GM18907 (cell line): ENCODE results near the gene POLR3H.
"Not testable (repeated sequence)": the region's sequence is repeated elsewhere in the genome, so short reads cannot be mapped to it uniquely, and the experiment has no call there.

Experiments used
- ATAC-seq: cut with Tn5 transposase; IDR thresholded peaks from one replicate; pipeline ENCODE4 v1.9.1; 2021; ENCODE audit warnings: mild to moderate bottlenecking, moderate library complexity; ENCODE audit not compliant: unreplicated experiment

The POLR3H gene, protein sequence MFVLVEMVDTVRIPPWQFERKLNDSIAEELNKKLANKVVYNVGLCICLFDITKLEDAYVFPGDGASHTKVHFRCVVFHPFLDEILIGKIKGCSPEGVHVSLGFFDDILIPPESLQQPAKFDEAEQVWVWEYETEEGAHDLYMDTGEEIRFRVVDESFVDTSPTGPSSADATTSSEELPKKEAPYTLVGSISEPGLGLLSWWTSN

DNA sequence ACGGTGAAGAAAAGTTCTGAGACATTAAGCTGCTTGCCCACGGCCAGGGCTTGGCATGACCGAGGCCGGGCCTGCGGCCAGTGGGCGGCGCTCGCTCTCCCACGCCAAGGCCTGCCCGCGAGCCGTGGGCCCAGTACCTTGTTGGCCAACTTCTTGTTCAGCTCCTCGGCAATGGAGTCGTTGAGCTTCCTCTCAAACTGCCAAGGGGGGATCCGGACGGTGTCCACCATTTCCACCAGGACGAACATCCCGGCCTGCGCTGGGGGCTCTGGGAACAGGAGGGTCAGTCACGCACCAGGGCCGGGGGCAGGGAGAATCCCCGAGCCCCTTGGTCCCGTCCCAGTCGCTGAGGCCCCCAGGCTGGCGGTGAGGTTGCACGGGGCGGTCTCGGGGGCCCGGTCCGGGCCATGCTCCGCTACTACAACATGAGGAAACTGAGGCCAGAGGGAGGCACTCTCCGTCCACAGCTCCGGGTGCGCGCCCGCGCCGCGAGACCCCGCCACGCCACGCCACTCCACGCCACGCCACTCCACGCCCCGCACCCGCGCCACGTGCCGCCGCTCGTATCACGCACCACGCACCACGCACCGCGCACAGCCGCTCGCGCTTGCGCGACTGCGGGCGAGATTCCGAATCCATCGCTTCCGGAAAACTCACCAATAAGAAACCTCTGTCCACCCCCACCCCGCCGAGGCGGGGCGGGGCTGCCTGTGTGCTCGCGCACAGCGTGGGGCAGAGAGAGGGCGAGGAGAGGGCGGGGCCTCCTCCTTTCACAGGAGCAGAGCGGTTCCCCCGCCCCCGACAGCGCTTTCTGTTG, at the start of gene POLR3H:
Gene POLR3H, minus strand, starts transcription at position 617 of the 817 bp plus-strand sequence. Its CDS starts 369 bp downstream, at position 248.
- peak; percentile 86 for ATAC-seq

DNA sequence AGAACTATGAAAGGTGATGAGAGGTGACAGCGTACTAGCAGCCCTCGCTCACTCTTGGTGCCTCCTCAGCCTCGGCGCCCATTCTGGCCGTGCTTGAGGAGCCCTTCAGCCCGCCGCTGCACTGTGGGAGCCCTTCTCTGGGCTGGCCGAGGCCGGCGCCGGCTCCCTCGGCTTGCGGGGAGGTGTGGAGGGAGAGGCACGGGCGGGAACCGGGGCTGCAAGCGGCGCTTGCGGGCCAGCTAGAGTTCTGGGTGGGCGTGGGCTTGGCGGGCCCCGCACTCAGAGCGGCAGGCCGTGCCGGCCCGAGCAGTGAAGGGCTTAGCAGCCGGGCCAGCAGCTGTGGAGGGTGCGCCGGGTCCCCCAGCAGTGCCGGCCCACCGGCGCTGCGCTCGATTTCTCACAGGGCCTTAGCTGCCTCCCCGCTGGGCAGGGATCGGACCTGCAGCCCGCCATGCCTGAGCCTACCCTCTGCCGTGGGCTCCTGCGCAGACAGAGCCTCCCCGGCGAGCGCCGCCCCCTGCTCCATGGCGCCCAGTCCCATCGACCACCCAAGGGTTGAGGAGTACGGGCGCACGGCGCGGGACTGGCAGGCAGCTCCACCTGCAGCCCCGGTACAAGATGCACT, 49.2 kb upstream of the POLR3H start:
- not testable (repeated sequence) for ATAC-seq

DNA sequence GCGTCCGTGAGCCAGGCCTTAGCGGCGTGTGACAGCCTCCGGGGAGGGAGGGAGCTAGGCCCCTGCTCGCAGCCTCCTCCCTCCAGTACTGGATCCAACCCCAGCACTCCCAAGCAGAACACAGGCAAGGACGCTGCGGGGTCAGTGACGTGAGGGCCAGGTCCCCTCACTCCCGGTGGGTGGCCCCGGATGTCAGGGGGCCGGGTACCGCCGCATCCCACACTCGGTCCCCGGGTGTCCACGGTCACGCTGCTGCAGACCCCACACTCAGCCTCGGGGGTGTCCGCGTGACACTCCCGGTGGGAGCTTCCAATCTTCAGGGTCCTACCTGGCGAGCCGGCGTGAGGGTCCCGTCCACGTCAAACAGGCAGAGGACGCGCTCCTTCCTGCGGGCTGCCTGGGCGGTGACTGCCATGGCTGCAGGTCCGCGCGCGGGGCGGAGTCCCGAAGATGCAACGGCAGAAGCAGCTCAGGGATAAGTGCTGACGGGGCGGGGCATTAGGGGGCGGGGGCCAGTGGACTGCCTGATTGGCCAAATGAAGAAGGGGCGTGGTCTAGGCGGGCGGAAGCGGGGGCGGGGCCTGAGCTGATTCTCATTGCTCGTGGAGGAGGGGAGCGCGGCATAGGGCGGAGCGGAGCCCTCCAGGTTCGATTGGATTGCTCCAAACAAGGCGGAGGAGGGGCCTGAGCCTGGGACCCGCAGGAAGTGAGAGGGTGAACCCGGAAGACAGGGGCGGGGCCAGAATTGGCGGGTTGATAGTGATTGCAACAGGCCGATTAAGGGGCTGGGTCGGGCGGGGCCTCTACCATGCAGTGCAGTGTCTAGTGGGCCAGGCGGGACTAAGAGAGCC, 45.3 kb upstream of the POLR3H start, which contains the start of gene PMM1:
Gene PMM1, minus strand, starts transcription at position 450 of the 851 bp plus-strand sequence. Its CDS starts 35 bp downstream, at position 415.
- ATAC-seq = peak; percentile 88

DNA sequence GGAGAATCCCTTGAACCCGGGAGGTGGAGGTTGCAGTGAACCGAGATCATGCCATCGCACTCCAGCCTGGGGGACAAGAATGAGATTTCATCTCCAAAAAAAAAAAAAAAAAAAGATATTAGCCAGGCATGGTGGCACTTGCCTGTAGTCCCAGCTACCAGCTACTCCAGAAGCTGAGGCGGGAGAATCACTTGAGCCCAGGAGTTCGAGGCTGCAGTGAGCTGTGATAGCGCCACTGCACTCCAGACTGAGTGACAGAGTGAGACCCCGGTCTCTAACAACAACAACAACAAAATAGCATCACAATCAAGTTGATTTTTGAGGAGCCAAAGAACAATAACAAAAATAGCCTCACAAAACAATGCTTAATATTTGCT, 43.1 kb upstream of the POLR3H start:
- no peak for ATAC-seq

DNA sequence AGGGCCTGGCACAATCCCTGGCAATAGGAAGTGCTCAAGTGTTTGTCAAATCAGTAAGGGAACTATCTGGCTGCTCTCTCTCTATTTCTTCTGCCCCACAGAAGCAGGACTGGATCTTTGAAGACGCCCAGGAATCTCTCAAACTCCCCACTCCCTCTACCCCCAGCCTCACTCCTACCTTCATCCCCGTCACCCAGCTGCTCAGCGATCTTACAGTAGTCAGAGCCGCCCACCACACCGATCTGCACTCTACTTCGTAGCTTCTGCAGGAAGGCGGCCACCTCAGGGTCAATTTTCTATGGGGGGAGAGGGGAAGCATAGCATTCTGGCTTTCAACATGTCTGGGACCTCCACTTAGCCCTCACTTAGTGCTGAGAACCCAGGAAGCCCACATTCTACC, 41.6 kb upstream of the POLR3H start:
- ATAC-seq = no peak

DNA sequence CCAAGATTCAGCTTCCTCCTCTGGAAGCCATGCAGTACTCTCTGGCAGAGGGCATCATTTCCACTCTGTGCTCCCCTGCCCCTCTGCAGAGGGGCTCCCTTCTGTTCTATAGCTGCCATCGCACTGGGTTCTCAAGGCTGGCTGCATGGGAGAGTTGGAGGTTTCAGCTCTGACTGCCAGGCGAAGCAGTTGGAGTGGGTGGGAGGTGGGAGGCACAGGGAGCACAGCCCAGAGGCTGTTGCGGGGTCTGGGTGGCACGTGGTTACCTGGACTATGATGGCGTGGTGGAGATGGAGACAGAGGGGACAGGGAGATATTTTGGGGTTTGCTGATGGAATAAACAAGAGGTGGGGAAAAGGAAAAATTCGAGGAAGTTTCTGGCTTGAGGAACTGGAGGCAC, 40.6 kb upstream of the POLR3H start:
- no peak for ATAC-seq

DNA sequence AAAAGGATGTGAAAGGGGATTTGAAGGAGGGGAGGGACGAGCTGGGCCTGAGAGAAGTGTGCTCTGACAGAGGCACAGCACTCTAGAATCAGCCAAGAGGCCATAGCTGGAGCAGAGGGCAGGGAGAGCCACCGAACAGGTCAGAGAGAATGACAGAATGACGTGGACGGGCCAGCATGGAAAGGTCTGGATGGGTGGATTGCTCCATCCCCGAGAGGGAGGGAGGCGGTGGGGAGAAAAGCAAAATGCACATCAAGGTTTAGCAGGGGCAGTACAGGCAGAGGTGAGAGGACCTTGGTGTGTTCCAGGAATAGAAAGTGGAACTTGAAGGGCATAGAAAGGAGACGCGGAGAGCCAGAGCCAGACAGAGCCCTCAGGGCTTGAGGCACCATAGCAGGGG, 38.4 kb upstream of the POLR3H start:
- no peak for ATAC-seq

DNA sequence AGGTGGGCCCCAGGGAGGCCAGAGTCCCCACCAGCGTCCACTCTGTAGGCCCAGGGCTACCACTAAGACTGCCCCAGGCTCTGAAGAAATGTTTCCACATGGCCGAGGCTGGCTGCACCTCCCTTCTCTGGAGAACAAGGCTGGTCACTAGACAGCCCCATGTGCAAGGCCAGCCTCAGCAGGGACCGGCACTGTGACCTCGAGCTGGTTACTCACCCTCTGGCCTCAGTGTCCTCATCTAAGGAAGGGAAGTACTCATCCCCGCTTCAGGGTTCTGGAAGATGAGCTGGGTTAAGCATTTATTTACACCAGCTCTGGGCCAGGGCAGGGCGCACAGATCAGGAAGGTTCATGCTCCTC, 35.7 kb upstream of the POLR3H start:
- no peak for ATAC-seq

DNA sequence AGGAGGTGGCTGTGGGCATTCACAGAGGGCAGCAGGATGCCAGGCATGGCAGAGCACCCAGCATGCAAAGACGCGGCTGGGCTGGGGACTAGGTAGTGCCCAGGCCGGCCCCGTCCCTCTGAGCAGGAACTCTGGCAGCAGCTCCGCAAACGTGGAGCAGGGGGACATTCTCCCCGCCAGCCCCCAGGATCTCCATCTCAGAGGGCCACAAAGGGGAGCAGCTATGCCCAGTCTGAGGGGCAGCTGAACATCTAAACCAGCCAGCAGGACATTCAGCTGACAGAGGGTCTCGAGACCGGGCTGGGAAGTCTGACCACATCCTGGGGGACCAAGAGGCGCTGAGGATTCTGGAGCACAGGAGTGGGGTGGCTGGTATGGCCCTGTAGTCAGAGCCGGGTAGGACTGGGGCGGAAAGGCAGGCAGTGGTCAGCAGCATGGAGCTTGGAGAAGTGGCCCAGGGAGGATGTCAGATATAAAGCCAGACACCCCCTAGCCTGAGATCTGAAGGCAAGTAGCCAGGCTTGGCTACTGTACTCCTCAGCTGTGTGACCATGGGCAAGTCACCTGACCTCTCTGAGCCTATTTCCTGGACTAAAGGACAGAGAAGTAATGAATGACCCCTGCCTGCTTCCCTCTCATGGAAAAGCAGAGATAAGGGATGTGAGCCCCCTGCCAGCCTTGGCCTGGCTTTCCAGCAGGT, 35.2 kb upstream of the POLR3H start:
- ATAC-seq = no peak

DNA sequence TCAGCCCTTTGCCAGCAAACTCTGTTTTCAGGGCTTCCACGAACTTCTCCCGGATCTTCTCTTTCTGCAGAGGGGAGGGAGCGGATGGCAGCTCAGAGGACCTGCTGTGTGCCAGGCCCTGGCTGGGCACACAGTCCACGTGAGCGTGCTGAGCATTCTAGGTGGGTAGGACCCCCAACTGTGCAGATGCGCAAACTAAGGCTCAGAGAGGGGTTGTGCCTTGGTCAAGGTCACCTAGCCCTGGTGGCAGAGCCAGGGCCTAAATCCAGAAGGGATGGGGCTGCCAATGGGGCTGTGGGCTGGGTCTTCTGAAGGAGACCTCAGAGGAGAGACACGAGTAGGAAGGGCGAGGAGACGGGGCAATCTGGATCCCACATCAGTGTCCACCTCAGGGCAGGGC, 34.5 kb upstream of the POLR3H start:
- ATAC-seq = no peak

DNA sequence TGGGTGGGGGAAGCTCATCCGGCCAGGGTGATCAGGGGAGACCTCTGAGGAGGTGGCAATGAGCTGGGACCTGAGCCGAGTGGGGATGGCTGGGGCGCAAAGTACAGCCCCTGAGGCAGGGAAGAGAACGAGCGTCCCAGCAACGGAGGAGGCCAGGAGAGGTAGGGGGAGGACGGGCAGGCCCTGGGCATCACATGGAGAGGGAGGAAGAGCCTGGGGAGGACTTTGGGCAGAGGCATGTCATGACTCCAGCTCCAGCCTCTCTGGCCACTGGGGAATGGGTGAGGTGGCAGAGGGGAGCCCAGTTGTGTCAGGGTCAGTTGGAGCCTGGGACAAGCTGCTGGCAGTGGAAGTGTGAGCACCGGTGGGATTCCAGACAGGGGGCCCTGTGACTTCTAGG, 33.8 kb upstream of the POLR3H start:
- ATAC-seq = no peak

DNA sequence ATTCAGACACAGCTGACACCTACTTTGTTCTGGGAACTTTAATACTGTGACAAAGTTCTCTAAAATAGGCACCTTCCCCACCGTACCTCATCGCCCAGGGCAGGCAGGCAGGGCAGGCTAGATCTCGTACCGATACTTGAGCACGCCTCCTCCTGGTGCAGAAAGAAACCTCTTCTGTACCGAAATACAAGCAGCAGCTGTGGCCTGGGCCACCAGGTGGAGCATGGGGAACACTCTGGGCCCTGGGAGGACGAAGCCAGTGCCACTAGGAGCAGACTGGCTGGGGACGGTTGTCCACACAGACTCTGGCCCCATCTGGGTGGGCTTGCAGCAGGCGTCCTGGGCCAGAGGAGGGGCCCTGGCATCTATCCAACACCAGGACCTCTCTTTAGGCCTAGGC, 32.6 kb upstream of the POLR3H start:
- ATAC-seq = no peak

DNA sequence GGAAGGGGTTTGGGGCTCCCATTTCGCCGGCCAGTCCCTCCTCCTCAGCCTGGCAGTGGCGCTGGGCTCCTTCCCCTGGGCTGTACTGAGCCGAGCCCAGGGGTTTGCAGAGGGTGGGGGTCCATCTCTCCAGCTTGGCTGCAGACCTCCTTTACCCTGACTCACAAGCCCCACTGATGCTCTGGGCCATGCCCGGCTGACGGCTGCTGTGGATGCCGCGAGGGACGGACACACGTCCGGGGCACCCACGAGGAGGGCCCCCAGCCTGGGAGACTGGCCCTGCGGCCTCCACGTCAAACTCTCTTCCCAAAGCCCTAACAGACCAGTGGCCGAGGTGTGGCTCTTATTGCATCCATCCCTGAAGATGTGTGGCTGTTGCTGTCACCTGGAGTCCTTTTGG, 31.3 kb upstream of the POLR3H start:
- no peak for ATAC-seq

DNA sequence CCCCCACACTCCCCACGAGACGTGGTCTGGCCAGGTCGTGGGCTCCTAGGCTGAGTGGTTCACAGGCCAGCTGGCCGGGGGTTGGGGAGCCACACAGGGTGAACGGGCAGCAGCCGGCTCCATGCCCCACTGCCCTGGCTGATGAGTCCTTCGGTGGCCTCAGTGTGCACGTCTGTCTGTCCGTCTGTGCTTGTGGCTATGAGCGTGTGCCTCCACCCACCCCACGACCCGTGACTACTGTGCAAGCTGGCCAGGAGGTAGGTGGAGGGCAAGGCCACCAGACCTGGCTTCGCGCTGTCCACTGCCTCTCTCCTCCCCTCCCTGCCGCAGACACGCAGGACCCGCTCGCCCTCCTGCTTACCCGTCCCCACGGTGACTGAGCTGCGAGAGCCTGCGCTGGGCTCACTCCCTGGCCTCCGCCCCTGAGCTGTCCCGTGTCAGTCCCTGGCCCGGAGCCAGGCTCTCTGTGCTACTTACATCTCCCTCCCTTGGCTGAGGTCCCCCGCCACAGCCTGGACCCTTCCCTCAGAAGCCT, 30.6 kb upstream of the POLR3H start:
- ATAC-seq = no peak

DNA sequence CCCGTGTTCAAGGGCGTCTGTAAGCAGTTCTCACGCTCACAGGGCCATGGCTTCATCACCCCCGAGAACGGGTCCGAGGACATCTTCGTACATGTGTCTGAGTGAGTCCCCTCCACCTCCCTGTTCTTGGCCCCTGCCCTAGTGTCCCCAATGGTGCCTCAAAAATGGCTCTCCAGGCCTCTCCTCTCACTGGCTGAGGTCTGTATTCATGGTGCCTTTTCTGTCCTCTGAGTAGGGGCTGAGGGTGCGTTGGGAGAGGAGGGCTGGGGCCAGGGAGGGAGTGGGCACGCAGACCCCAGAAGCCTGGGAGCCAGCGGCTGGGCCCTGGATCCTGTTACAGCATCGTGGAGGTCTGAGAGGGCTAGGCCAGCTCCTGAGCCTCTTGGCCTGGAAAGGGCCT, 29.4 kb upstream of the POLR3H start:
- no peak for ATAC-seq

DNA sequence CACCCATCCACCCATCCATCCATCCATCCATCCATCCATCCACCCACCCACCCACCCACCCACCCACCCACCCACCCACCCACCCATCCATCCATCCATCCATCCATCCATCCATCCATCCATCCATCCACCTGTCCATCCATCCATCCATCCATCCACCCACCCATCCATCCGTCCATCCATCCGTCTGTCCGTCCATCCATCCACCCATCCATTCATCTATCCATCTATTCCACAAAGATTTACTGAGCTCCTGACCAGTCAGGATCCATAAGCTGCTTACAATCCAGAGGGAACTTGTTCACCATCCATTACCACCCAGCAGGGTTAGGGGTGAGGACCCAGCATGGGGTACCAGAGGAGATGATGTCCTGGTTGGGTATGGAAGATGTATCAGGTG, 28.0 kb upstream of the POLR3H start:
- ATAC-seq = not testable (repeated sequence)

DNA sequence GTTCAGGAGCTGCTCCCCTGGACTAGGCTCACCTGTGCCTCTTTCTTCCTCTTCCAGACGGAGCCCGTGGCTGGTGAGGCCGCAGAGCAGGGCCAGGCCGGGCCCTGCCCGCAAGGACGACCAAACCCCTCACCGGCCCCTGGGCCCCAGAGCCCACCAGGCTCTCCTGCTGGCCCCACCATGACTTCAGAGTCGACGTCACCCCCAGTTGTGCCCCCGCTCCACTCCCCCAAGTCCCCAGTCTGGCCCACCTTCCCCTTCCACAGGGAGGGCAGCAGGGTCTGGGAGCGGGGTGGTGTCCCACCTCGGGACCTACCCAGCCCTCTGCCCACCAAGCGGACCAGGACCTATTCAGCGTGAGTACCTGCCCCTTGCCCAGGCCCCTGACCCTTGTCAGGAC, 27.5 kb upstream of the POLR3H start:
- no peak for ATAC-seq

DNA sequence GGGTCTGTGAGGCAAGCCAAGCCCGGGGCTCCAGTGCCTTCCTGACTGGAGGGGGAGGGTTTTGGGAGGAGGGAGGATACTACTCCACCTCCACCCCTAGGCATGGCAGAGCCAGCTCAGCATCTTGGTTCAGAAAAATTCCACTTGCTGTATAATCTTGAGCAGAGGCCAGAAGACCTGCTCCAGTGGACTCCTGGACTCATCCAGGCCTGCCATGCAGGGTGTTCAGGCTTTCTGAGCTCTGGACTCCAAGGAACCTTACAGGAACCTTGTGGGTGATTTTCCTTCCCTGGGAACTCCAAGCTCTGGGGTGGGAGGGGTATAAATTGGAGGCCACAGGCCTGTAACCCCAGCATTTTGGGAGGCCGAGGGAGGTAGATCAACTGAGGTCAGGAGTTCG, 26.0 kb upstream of the POLR3H start:
- no peak for ATAC-seq

DNA sequence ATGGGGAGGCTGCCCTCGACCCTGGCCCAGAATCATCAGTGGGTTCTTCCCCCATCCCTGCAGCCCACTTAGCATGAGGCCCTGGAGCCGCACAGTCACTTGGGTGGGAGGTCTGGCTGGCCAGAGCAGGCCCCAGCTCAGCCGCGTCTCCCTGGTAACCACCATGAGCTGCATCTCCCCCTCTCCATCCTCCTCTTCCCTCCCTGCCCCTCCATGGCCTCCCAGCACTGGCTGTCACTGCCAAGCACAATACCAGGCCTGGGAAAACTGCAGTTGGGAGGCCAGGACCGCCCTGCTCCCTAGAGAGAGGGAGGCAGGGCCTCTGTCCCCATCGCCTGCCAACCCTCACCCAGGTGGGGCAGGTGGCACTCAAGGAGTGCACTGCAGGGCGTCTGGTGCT, 24.5 kb upstream of the POLR3H start:
- ATAC-seq = no peak

DNA sequence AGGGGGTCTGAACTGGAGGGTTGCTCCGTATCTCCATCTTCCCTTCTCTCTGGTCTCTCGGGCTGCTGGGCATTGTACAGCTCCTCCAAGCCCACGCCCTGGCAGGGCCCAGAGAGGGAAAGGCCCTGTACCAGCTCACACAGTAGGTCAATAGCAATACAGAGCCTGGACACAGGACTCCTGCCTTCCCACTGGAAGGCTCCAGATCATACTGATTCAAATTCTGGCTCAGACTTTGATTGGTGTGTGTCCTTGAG, 23.2 kb upstream of the POLR3H start:
- ATAC-seq = no peak
